Inflammatory macrophage treated with lipopolysaccharide for 1 hour (primary cell): ENCODE results near the gene PLD1.
A peak's percentile ranks its signal among the peaks of the same experiment; 100 is the strongest.

Experiments used
- DNase-seq, 2 donors: peaks; one replicate each; pipeline ENCODE4 v3.0.0-alpha.2; 2020 to 2022

Gene PLD1

DNA sequence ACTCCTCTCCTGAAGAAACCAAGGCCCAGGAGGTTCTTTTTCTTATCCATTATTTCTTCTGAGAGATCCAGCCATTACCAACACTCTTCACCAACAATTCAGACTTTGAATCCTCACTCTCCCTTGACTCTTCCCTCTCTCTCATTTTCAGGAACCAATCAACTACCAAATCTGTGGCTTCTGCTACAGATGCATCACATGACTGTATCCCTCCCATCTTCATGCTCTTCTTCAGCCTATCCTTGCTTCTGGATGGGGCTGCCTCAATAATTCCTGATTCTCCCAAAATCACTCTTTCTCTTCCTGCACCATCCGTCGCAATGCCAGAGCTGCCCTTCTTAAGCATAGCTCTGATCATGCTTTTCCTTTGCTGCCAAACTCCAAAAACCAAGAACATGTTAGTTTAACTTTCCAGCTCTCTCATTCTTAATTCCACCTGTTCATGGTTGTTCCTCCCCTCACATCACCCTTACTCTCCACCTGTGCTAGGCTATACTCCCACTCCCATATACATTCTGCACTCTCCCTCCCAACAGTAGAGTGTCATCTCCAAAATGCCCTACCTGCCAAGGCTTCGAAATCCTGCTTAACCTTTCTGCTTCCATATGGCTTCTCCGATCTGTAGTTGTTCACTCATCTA lies 13.5 kb downstream of the PLD1 start:
- DNase-seq, result no peak

DNA sequence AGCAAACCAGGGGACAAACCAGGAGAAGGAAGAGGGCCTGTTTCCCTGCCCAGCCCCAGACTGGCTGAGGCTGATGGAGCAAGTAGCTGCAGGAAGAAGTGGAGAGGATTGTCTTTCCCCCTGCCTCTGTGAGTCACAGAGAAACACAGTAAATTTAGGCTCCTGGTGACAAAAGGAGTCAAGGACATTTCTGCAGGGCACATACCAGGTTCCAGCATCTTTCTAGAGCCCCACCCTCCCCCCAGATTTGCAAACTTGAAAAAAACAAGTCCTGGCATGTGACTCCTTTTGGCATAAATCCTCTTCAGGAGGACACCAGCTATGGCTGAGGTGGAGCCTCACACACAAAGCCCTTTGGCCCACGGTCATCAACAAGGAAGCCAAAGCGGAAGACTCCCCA lies 17.8 kb downstream of the PLD1 start:
- no peak for DNase-seq

DNA sequence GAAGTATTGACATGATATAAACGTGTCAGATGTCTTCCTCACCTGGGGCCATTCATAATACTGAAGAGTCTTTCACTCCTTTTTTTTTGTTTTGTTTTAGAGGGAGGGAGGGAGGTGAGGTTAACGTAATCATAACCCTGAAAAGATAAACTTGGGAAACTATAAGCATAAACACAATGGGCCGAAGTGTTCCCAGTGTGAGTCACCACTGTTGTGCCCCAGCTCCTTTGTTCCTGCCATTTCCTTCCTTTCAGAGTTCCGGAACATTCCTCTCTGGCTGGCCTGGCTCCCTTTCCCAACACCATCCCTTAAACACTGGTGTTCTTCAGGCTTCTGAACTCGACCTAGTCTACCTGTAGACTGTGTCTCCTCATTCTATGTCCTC lies 18.6 kb downstream of the PLD1 start:
- DNase-seq, result no peak

DNA sequence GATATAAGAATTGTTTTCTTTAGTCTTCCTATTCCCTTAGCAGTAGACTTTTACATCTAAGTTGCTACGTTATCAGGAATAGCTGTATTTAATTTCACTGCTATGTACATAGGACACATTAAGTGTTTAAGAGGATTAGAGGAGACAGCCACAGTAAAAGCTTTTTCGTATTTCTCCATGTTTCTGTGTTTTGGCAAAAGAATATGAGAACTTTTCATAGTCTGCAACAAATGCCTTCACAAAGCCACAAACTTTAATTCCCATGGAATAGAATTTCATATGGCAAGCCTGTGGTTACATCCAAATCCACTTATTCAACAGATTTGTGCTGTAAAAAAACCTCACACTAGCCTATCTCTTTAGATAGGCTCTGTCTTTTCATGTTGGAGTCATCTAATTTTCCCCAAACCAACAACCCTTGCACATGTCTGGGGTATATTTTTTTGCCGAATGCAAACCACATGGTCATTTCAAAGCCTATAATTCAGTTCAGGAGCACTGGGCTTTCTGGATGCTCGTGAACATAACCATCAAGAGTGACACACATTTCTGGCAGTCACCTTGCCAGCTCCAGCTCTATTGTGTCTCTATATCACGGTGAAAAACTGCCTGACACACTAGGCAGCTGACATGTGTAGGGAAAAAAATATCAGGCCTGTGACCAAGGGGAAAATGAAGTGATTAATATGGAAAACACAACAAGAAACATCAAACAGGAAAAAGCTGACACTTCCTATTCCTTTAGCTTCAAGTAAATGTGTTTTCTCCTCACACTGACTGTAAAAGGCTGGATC lies 19.2 kb downstream of the PLD1 start:
- DNase-seq, result no peak

DNA sequence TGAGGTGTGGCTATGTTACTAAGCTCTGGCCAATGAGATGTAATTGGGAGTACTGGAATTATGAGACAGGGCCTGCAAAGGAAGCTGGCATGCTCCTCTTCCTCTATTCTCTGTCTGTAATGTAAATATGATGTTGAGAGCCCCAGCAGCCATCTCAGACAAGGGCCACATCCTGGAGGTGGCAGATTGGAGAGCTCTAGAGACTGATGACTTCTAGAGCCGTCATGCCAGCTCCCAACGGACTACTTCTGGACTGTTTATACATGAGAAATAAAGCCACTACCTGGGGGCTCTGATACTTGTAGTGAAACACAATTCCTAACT lies 19.7 kb downstream of the PLD1 start:
- no peak for DNase-seq

DNA sequence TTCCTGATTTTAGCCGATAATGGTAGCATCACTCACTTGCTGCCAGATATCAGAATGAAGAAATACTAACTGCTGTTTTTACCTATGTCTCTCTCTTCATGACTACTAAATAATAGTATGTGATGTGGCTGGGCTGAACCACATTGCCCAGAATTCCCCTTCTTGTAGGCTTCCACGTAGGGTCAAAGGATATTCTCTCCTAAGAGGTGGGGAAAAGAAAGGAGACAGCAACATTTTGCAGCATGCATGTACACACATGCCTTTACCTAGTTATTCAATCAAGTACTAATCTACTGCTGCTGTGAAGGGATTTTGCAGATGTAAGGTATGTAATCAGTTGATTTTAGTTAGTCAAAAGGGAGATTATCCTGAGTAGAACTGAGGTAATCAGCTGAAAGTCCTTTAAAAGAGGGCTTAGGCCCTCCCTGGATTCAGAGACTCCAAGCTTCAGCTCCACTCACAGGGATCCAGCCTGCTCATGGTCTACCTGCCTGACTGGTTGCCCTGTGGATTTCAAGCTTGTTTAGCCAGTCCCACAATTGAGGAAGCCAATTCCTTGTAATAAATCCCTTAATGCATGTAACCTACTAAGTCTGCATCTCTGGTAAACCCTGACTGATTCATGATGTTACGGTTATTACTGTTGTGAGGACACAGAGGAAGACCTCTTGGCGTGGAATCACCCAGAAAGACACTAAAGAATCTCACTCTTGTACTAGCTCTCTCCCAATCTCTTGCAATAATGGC lies 20.4 kb downstream of the PLD1 start:
- DNase-seq, result no peak

DNA sequence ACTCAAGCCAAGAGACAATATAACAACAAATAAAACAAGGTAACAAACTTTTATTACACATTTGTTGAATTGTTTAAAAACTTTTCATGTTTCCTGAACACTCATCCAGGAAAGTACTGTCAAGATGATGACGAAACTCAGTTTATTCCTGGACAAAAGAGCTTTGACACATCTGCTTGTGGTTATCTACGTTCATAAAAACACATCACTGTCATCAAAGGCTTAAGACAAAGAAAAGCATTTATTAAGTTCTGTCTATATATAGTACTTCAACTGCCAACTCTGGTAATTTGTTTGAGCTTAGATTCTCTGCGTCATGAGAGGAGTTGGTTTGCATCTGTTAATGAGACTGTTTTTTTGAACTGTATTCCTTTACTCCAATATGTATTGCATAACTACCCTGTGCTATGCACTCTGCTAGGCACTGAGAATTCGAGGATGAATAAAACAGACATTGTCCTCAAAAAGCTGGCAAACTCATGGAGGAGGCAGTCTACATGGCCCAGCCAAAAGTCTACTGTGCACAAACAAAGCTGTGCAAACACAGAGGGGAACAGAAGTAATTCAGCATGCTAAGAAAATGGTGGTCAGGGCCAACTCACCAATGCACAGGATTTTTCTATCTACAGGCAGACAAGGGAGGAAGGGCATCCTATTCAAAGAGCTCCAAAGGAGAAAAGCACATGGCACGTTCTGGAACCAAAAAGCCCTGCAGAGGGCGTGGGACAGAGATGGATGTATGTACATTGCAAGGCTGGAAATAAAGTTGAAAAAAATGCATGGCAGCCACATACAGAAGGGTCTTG lies 21.5 kb downstream of the PLD1 start:
- peak; percentile 42 to 68 for DNase-seq

DNA sequence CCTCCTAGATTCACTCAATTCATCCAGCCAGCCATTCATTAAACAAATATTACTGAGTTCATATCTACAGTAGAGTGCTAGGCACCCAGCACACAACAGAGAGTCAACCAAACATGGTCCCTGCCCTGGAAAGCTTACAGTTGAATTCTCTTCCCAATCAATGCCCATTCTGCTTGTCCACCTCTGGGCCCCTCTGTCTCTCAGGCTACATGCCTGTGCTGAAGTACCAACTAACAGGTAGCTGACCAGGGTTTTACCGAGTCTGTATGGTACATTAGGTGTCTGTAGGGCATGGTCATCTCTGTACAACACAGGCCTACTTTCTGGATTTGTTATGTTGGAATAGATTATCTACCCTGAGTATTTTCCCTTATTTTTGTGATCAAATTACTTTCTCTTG lies 23.3 kb downstream of the PLD1 start:
- DNase-seq, result no peak

DNA sequence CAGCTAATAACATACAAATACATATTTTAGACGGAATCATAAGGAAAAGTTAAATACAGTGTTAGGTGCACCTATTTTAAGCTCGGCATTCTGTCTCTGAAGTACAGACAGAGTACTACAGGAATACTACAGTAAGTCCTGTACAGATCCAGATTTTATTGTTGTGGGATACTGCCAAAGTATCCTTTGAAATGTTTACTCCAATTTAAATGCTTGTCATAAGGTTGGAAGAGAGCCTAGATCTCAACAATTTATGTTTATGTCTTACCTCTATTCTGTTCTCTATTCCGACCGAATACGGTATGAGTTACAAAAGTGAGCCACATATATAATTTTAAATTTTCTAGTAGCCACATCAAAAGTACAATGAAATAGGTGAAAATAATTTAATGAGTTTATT lies 25.3 kb downstream of the PLD1 start:
- no peak for DNase-seq

DNA sequence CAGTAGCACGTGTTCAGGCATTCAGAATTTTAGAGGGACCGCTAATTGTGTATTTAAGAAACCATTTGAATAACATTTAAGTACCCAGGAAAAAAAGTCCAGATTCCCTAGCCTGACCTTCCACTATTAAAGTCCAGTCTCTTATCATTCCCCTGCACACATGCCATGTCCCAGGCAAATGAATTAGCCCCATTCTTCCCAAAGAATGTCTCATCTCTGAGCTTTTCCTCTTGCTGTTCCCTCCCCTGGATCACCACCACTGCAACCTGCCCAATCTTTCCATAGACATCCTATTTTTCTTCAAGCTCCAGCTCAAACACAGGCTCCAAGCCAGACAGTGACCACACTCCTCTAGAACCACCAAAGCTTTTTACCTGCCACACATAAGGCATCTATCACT lies 25.9 kb downstream of the PLD1 start:
- no peak for DNase-seq

DNA sequence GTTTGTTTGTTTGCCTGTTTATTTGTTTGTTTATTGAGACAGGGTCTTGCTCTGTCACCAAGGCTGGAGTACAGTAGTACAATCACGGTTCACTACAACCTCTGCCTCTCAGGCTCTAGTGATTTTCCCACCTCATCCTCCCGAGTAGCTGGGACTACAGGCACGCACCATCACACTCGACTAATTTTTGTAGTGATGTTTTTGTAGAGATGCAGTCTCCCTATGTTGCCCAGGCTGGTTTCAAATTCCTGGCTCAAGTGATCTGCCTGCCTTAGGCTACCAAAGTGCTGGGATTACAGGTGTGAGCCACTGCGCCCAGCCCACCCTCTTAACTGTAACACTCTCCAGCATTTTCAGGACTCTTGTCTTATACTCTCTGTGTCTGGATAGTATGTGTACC lies 26.7 kb downstream of the PLD1 start:
- no peak for DNase-seq

DNA sequence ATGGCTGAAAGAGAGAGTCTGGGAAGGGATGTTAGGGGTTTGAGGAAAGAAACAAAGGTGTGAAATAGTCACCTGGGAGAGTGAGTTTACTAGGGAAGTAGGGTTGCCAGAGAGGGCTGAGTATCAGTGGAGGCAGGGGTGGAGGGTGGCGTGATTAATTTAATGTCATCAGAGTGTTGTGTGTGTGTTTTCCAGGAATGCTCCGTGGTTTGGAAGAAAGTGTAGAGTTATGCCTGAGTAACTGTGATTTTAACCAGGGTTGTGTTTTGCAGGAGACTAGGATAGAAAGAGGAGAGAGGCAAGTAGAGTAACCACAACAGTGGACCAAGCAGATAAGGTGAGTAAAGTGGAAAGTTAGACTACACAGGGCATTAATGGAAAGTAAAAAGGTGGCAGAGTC lies 27.2 kb downstream of the PLD1 start:
- no peak for DNase-seq

DNA sequence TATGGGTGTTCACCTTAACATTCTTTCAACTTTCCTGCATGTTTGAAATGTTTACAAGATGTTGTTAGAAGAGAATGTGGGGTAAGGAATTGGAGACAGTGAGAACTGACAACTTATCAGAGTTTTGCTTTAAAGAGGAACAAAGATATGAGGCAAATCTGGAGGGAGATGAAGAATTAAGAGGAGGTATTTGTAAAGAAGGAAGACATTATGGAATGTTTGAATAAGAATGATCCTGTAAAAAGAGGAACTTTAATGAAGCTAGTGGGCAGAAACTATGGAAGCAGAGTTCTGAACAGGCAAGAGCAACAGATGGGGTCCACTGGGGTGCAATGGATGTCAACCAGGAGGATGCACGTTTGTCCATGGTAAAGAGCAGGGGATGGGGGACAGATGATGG lies 27.7 kb downstream of the PLD1 start:
- peak; percentile 51 to 65 for DNase-seq

DNA sequence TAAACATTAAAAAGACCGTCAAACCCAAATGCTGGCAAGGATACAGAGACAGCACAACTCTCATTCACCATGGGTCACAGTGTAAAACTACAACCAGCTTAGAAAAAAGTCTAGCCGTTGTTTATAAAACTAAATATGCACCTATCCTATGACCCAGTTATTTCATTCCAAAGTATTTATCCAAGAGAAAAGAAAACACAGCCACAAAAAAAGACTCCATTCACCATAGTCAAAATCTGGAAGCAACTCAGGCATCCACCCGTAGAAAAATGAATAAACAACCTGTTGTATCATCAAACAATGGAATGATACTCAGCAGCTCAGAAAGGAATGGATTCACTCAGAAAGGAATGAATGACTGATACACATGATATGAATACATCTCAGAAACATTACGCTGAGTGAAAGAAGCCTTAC lies 28.6 kb downstream of the PLD1 start:
- no peak for DNase-seq

DNA sequence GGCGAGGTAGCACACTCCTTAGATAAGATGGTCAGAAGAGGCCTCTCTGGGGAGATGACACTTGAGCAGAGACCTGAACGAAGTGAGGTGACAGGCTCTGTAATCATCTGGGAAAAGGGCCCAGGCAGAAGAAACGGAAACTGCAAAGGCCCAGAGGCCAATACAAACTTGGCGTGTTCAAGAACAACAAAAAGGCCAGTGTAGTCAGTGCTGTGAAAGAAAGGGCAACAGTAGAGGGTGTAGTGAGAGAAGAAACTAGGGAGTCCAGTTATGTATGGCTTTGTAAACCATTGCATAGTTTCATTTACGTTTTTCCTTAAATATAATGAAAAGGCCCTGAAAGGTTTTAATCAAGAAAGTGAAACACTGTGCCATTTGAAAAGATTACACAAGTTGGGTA lies 31.8 kb downstream of the PLD1 start:
- DNase-seq, result no peak

DNA sequence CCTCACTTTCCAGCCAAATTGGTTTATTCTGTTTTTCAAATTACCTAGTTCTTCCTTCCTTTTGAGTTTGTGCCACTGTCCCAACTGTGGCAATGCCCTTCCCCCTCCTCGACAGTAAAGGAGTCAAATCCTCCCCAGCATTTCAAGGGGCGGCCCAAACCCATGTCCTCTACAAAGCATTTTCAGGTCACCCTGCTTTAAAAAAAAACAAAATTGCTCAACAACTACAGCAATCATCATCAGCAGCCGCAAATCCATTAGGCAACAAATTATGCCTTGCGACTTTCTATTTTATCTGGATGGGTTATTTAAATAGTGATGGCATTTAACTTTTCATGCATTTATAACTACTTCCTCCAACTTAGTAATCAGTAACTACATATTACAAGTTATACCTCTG lies 32.7 kb downstream of the PLD1 start:
- DNase-seq, result peak; percentile 76 to 84

DNA sequence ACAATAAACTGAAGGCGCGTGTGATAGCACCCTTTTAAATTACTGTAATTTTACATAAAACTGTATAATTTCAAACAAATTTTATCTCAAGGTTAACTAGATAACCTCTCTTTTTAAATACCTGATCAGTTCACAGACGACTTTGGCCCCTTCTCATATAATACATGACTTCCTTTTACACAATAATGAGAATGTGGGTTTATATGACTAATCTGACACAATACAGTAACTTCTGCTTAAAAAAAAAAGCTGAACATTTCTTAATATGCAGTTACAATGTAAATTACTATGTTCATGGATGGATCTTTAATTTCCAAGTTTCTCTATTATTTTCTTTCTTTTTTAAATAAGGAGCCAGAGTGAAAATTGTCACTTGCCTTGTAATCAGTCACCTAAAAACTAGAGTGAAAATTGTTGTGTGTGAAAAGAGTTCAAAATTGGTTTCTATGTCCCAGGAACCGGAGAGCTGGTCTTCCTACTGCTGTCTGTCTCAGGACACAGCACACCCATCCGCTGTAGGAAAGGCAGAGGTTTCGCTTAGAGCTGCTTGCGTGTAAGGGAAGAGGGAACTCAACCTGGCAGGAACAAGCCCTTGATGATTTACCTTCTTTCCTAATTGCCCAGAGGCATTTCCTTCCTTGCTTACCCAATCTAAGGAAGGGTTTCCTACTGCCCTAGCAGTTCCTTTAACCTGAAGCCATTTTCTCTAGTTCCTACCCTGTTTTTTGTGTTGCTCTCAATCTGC lies 33.3 kb downstream of the PLD1 start:
- DNase-seq, result peak; percentile 63 to 77

DNA sequence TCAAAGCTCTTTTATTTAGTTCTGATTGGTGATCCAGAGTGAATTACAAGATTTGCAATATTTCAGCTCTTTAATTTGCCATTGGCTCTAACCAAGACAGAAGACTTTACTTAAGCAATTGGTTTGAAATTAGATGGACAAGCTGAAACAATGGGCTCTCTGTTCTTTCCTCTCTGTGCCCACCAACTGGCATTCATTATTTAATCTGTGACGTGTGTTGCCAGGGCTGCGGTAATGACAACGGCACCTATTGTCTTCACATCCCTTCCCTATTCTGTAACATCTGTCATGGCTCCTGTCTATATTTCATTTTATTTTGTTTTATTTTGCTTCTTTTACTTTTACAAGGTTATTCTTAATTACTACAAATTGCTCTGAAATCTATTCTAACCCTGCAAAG lies 33.9 kb downstream of the PLD1 start:
- DNase-seq, result no peak

DNA sequence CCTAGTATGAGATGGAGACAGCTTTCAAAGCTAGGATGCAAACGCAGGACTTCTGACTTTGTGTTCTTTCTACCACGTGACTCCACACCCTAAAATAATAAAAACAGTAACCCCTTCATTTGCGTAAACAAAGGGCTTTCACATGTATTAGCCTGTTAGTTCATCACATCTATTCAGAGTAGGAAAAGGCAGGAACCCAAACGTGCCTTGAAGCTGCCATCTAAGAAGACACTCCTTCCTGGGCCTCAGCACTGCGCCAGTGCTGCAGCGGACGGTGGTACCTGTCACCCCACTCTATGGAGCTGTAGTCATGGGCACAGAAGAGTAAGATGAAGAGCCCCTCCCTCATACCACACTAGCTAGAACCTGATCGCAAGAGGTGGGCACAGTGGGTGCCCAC lies 34.3 kb downstream of the PLD1 start:
- no peak for DNase-seq

DNA sequence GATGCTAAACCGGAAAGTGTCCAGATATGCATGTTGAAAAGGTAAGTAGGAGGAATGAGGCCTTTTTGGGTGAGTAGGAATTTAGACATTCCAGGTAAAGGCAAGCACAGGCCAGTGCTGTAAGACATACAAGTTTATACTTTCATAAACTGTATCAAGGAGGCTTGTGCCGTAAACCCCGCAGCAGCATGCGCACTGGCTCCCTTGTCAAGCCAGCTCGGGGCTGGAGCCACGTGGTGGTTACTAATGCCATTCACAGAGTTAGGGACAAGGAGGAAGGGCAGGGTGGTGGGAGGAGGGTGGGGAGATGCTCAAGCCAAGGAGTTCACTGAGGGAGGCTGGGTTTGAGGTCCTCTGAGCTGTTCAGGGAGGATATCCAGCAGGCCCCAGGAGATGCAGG lies 35.8 kb downstream of the PLD1 start:
- peak in 1 of 2 donors; percentile 53 for DNase-seq

DNA sequence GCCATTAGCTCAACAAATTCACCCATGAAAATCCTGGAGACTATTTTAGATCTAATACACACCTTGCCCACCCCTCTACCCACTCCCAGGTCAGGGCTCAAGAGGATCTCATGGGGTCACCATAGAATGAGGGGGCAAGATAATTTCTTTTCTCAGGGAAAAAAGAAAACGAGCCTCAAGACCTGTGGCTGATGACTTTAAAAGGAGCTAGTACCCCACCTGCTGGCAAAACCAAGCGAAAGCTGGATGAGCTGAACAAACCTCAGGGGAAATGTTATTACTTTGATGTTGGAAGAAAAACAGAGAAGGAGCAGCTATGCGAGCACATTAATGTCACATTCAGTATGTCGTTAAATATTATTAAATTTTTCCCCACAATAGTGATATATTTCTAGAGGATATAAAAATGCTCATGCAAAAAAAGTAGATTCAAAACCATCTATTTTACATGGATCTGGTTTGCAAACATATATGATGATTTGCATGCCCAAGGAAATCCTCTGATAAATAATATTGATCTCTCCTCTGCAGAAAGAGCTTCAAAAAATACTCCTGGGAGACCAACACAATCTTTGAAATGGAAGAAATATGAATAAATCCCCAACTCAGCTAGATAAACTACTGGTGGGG lies 37.7 kb downstream of the PLD1 start:
- DNase-seq, result peak; percentile 39 to 78
